Raji (cell line): ENCODE results near the gene HACD2.

Experiments
- POLR2A ChIP-seq: IDR thresholded peaks from 2 replicates; pipeline ENCODE4 v1.6.1; 2011; ENCODE audit warnings: low read depth, low read length, control low read depth; ENCODE audit not compliant: insufficient read depth

The HACD2 gene

GRCh38 chr3:123489400-123490004 lies 95.4 kb downstream of the HACD2 start:
- no peak for TF ChIP-seq POLR2A

GRCh38 chr3:123488645-123489347 lies 96.1 kb downstream of the HACD2 start:
- no peak for TF ChIP-seq POLR2A

GRCh38 chr3:123486460-123486859 lies 98.4 kb downstream of the HACD2 start:
- TF ChIP-seq POLR2A: no peak

GRCh38 chr3:123485551-123485950 lies 99.3 kb downstream of the HACD2 start:
- no peak for TF ChIP-seq POLR2A

- TF ChIP-seq POLR2A: no peak
These were observed 101.7 kb downstream of the HACD2 start for GRCh38 chr3:123483146-123483545.

- TF ChIP-seq POLR2A: no peak
These were observed 103.0 kb downstream of the HACD2 start for GRCh38 chr3:123481722-123482457.

GRCh38 chr3:123481071-123481470 lies 103.8 kb downstream of the HACD2 start:
- no peak for TF ChIP-seq POLR2A

GRCh38 chr3:123480428-123480827 lies 104.4 kb downstream of the HACD2 start:
- TF ChIP-seq POLR2A: no peak

GRCh38 chr3:123479891-123480290 lies 105.0 kb downstream of the HACD2 start:
- no peak for TF ChIP-seq POLR2A

GRCh38 chr3:123478314-123478713 lies 106.5 kb downstream of the HACD2 start:
- no peak for TF ChIP-seq POLR2A

- TF ChIP-seq POLR2A: no peak
These were observed 107.7 kb downstream of the HACD2 start for GRCh38 chr3:123476967-123477750.

GRCh38 chr3:123475786-123476185 lies 109.1 kb downstream of the HACD2 start:
- no peak for TF ChIP-seq POLR2A

- TF ChIP-seq POLR2A: no peak
These were observed 113.7 kb downstream of the HACD2 start for GRCh38 chr3:123471106-123471505.

- TF ChIP-seq POLR2A: no peak
These were observed 115.4 kb downstream of the HACD2 start for GRCh38 chr3:123469323-123469995.

GRCh38 chr3:123467046-123467445 lies 117.8 kb downstream of the HACD2 start:
- no peak for TF ChIP-seq POLR2A
